Brain microvascular endothelial cell (primary cell): ENCODE measurements around the gene SRRM3.
A peak's percentile ranks its signal among the peaks of the same experiment; 100 is the strongest.
"Not testable (repeated sequence)": the region's sequence is repeated elsewhere in the genome, so short reads cannot be mapped to it uniquely, and the experiment has no call there.

Experiments
- DNase-seq: peaks from one replicate; pipeline ENCODE4 v3.0.0-alpha.2; 2020
- H3K27ac ChIP-seq: fragments of 250-450 bp; sonication (Bioruptor Pico); 2 replicates; pipeline ENCODE4 v1.5.1; 2020; ENCODE audit warnings: mild to moderate bottlenecking, moderate library complexity
- H3K27me3 ChIP-seq: fragments of 250-450 bp; sonication (Bioruptor Pico); replicated peaks from 2 replicates; pipeline ENCODE4 v1.5.1; 2020; ENCODE audit warnings: mild to moderate bottlenecking
- H3K36me3 ChIP-seq: fragments of 250-450 bp; sonication (Bioruptor Pico); replicated peaks from 2 replicates; pipeline ENCODE4 v1.5.1; 2020; ENCODE audit warnings: mild to moderate bottlenecking
- H3K4me3 ChIP-seq: 2 replicates; pipeline ENCODE4 v1.5.1; 2011; ENCODE audit warnings: low read depth, mild to moderate bottlenecking, control low read depth, low read length, moderate library complexity
- CTCF ChIP-seq: IDR thresholded peaks from 2 replicates; pipeline ENCODE4 v1.5.1; 2011; ENCODE audit warnings: low read depth, mild to moderate bottlenecking, moderate library complexity, low read length, control low read depth, inconsistent platforms; ENCODE audit errors: missing control alignments
- in situ Hi-C: cut with HindIII; loops from 2 replicates; pipeline ENCODE4 v1.10.0; 2017; ENCODE audit warnings: low sequenced_read_pairs, low pct_ligation_motif_present

The SRRM3 gene

GRCh38 chr7:76209310-76209709 lies 7.6 kb downstream of the SRRM3 start:
- in situ Hi-C loops, result no loop called here
- H3K27ac ChIP-seq, result no peak overlapping the region
- H3K4me3 ChIP-seq, result no peak overlapping the region
- DNase-seq, result no peak
- H3K27me3 ChIP-seq, result peaks cover 3% of the 10 kb centered on the region
- no peaks in the 10 kb centered on the region for H3K36me3 ChIP-seq
- no peak for TF ChIP-seq CTCF

GRCh38 chr7:76211216-76211615 lies 9.5 kb downstream of the SRRM3 start:
- no peak for DNase-seq
- Histone ChIP-seq H3K27ac (no peak overlapping the region), H3K36me3 (no peaks in the 10 kb centered on the region), H3K4me3 (no peak overlapping the region), H3K27me3 (peaks cover 3% of the 10 kb centered on the region)
- in situ Hi-C loops, result no loop called here
- TF ChIP-seq CTCF, result no peak

GRCh38 chr7:76215349-76215748 lies 13.7 kb downstream of the SRRM3 start:
- H3K27me3 ChIP-seq, result peaks cover 11% of the 10 kb centered on the region
- H3K36me3 ChIP-seq, in situ Hi-C loops, DNase-seq, H3K4me3 ChIP-seq, H3K27ac ChIP-seq: not testable (repeated sequence)

- Histone ChIP-seq H3K4me3 (no peak overlapping the region), H3K27me3 (peaks cover 11% of the 10 kb centered on the region), H3K36me3 (no peaks in the 10 kb centered on the region), H3K27ac (no peak overlapping the region)
- DNase-seq, result no peak
- in situ Hi-C loops, result no loop called here
- no peak for TF ChIP-seq CTCF
Observed at GRCh38 chr7:76216381-76217082, 14.8 kb downstream of the SRRM3 start.

GRCh38 chr7:76217942-76218566 lies 16.4 kb downstream of the SRRM3 start:
- H3K4me3 ChIP-seq, result no peak overlapping the region
- no peak overlapping the region for H3K27ac ChIP-seq
- H3K36me3 ChIP-seq, result no peaks in the 10 kb centered on the region
- in situ Hi-C loops, result no loop called here
- peaks cover 11% of the 10 kb centered on the region for H3K27me3 ChIP-seq
- DNase-seq, result no peak
- no peak for TF ChIP-seq CTCF

- peaks cover 8% of the 10 kb centered on the region for H3K27me3 ChIP-seq
- no peaks in the 10 kb centered on the region for H3K36me3 ChIP-seq
- peak; percentile 28 for TF ChIP-seq CTCF
- no peak overlapping the region for H3K4me3 ChIP-seq
- no peak overlapping the region for H3K27ac ChIP-seq
- DNase-seq, result peak; percentile 18
- in situ Hi-C loops, result no loop called here
Observed at GRCh38 chr7:76220185-76221057, 18.7 kb downstream of the SRRM3 start.
